Measurements from ENCODE around the gene KIF1A. TPM values are rescaled to one million over a fixed set of nuclear protein-coding genes. Genes with fewer than 3 reads are reported as not detected.

Gene KIF1A
- polyA plus RNA-seq, 1 donor (not counting 4 experiments of a cell fraction or from before 2014, with no cell fraction given): not detected

GRCh38 chr2:240730501-240731177 lies 89.4 kb downstream of the KIF1A start:
- H3K27me3 ChIP-seq (ENCODE audit: control insufficient read depth, extremely low read depth, insufficient read depth, low read length): peaks cover 18% of the 10 kb centered on the region
- no peak overlapping the region for H3K4me3 ChIP-seq (ENCODE audit: control insufficient read depth in 2 of 3, extremely low read depth in 1 of 3, insufficient read depth in 2 of 3, low read depth in 1 of 3, low read length in 3 of 3)
- FAIRE-seq: no peak
- H3K4me1 ChIP-seq (ENCODE audit: control insufficient read depth, extremely low read depth, insufficient read depth, low read length): no peaks in the 10 kb centered on the region
- no peaks in the 10 kb centered on the region for H3K9me3 ChIP-seq (ENCODE audit: control insufficient read depth, low read depth, low read length)
- no peak overlapping the region for H3K4me2 ChIP-seq (ENCODE audit: control insufficient read depth, extremely low read depth, insufficient read depth, low read depth, low read length)
- no peaks in the 10 kb centered on the region for H4K20me1 ChIP-seq (ENCODE audit: control insufficient read depth, extremely low read depth, insufficient read depth, low read length)
- no peak overlapping the region for H3K9ac ChIP-seq (ENCODE audit: control insufficient read depth, extremely low read depth, insufficient read depth, low read length)
- no peak for DNase-seq (ENCODE audit: low read depth, low spot score)
- TF ChIP-seq EZH2 (IDR thresholded peaks at IDR 0.05; ENCODE audit: low read length) (no peak), CTCF (optimal IDR thresholded peaks at IDR 0.05 in 1 of 3, IDR thresholded peaks at IDR 0.05 in 1 of 3, conservative IDR thresholded peaks at IDR 0.05 in 1 of 3; ENCODE audit: extremely low read depth in 1 of 3, insufficient read depth in 2 of 3, low read length in 3 of 3) (no peak)
- no peaks in the 10 kb centered on the region for H3K9me1 ChIP-seq (ENCODE audit: control insufficient read depth, extremely low read depth, insufficient read depth, low read length)
- dilution Hi-C loops (cut with MboI; ENCODE audit: extremely low pct_ligation_motif_present, low sequenced_read_pairs): no loop called here
- no peaks in the 10 kb centered on the region for H3K79me2 ChIP-seq (ENCODE audit: control insufficient read depth, insufficient read depth, low read length)
- H2AFZ ChIP-seq (ENCODE audit: control insufficient read depth, low read length): no peak overlapping the region
- no peak overlapping the region for H3K27ac ChIP-seq (ENCODE audit: control insufficient read depth, insufficient read depth, low read length)
- no peaks in the 10 kb centered on the region for H3K36me3 ChIP-seq (ENCODE audit: control insufficient read depth in 2 of 2, extremely low read depth in 1 of 2, insufficient read depth in 2 of 2, low read length in 2 of 2)

- dilution Hi-C loops (cut with MboI; ENCODE audit: extremely low pct_ligation_motif_present, low sequenced_read_pairs): no loop called here
- no peaks in the 10 kb centered on the region for H3K79me2 ChIP-seq (ENCODE audit: control insufficient read depth, insufficient read depth, low read length)
- no peak overlapping the region for H3K9ac ChIP-seq (ENCODE audit: control insufficient read depth, extremely low read depth, insufficient read depth, low read length)
- TF ChIP-seq CTCF (optimal IDR thresholded peaks at IDR 0.05 in 1 of 3, IDR thresholded peaks at IDR 0.05 in 1 of 3, conservative IDR thresholded peaks at IDR 0.05 in 1 of 3; ENCODE audit: extremely low read depth in 1 of 3, insufficient read depth in 2 of 3, low read length in 3 of 3) (no peak), EZH2 (IDR thresholded peaks at IDR 0.05; ENCODE audit: low read length) (no peak)
- H4K20me1 ChIP-seq (ENCODE audit: control insufficient read depth, extremely low read depth, insufficient read depth, low read length): no peaks in the 10 kb centered on the region
- H3K27ac ChIP-seq (ENCODE audit: control insufficient read depth, insufficient read depth, low read length): no peak overlapping the region
- no peaks in the 10 kb centered on the region for H3K36me3 ChIP-seq (ENCODE audit: control insufficient read depth in 2 of 2, extremely low read depth in 1 of 2, insufficient read depth in 2 of 2, low read length in 2 of 2)
- FAIRE-seq: no peak
- no peaks in the 10 kb centered on the region for H3K9me3 ChIP-seq (ENCODE audit: control insufficient read depth, low read depth, low read length)
- no peaks in the 10 kb centered on the region for H3K9me1 ChIP-seq (ENCODE audit: control insufficient read depth, extremely low read depth, insufficient read depth, low read length)
- H3K4me3 ChIP-seq (ENCODE audit: control insufficient read depth in 2 of 3, extremely low read depth in 1 of 3, insufficient read depth in 2 of 3, low read depth in 1 of 3, low read length in 3 of 3): no peak overlapping the region
- no peak overlapping the region for H2AFZ ChIP-seq (ENCODE audit: control insufficient read depth, low read length)
- H3K27me3 ChIP-seq (ENCODE audit: control insufficient read depth, extremely low read depth, insufficient read depth, low read length): peaks cover 18% of the 10 kb centered on the region
- H3K4me1 ChIP-seq (ENCODE audit: control insufficient read depth, extremely low read depth, insufficient read depth, low read length): no peaks in the 10 kb centered on the region
- H3K4me2 ChIP-seq (ENCODE audit: control insufficient read depth, extremely low read depth, insufficient read depth, low read depth, low read length): no peak overlapping the region
- DNase-seq (ENCODE audit: low read depth, low spot score): no peak
Measured at GRCh38 chr2:240728827-240729226, 91.2 kb downstream of the KIF1A start.
